IPS-18c (cell line): ENCODE measurements around the gene TERF2IP.

Experiments
- H3K4me3 ChIP-seq: 2 replicates; pipeline ENCODE4 v1.7.0; 2013; ENCODE audit warnings: low read depth, mild to moderate bottlenecking, low read length, moderate library complexity; ENCODE audit not compliant: insufficient read depth
- H3K9me3 ChIP-seq: one replicate; pipeline ENCODE4 v1.6.1; 2013; ENCODE audit warnings: mild to moderate bottlenecking, low read length, moderate library complexity; ENCODE audit not compliant: control insufficient read depth, insufficient read depth

Gene TERF2IP

DNA sequence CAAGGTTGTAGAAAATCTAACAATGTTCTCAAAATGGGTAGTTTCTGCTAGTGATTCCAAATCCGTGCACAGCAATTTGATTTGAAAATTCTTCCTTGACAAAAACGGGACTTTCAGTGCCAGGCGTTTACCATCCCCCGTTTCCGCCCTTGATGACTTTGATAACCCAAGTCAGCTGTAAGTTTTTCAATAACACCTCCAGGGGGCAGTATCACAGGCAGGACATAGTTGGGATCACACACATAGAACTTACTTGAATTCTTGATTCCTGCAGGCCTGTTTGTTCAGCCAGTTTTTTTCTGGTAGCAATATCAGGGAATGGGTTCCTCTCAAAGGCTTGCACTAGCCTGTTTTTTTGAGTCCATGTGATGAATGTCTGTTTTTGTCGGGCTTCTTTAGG, 48.1 kb downstream of the TERF2IP start:
- H3K4me3 ChIP-seq, result no peak overlapping the region
- peaks cover 5% of the 10 kb centered on the region for H3K9me3 ChIP-seq

DNA sequence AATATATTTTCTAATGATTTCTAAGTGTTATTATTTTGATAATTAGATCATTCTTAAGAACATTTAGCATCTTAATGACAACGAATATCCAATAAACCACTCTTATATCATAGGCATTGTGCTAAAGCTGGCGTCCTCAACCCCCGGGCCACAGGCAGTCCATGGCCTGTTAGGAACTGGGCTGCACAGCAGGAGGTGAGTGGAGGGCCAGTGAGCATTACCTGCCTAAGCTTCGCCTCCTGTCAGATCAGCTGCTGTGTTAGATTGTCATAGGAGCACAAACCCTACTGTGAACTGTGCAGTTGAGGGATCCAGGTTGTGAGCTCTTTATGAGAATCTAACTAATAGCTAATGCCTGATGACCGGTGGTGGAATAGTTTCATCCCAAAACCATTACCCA, 50.0 kb downstream of the TERF2IP start:
- Histone ChIP-seq H3K9me3 (peaks cover 2% of the 10 kb centered on the region), H3K4me3 (no peak overlapping the region)

DNA sequence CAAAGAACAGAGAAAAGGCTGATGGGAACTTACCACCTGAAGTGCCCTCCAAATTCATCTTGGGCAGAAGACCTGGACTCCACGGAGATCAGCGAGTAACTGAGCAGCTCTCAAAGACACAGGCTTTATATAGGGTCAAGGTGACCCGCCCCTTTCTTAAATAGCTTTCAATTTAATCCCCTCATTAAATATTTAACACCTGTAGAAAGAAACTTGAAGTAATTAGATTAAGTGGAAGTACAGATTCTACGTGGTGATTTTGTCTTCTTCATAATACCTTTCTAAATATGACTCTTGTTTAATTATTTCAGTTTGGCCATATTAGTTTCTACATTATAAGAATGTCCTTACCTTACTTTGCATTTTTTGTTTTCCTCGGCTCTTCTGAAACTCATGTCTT, 53.8 kb downstream of the TERF2IP start, which contains the start of gene DUXB:
TSS of gene DUXB (minus strand) at position 101 of the 400 bp plus-strand sequence. CDS start at position 58, 43 bp downstream.
- Histone ChIP-seq H3K4me3 (no peak within 1 kb of the TSS), H3K9me3 (peaks cover 2% of the 10 kb centered on the region)

DNA sequence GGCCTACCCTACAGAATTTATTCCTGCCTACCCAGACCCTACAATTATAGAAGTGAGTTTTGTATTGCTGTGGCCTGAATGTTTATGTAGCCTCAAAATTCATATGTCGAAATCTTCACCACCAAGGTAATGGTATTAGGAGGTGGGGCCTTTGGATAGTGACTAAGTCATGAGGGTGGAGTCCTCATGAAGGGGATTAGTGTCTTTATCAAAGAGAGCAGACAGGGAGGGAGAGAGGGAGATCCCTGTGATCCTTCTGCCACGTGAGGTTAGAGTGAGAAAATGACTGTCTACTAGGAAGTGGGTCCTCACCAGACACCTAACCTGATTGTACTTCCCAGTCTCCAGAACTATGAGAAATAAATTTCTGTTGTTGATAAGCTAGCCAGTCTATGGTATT, 54.7 kb downstream of the TERF2IP start:
- Histone ChIP-seq H3K9me3 (no peaks in the 10 kb centered on the region), H3K4me3 (no peak overlapping the region)

DNA sequence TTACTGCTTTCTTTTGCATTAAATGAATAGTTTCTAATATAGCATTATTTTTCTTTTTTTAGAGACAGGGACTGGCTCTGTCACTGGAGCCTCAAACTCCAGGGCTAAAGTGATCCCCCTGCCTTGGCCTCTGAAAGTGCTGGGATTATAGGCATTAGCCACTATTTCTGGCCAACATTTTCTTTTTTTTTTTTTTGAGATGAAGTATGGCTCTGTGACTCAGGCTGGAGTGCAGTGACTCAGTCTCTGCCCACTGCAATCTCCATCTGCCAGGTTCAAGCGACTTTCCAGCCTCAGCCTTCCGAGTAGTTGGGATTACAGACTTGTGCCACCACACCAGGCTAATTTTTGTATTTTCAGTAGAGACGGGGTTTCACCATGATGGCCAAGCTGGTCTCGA, 55.7 kb downstream of the TERF2IP start:
- no peak overlapping the region for H3K4me3 ChIP-seq
- no peaks in the 10 kb centered on the region for H3K9me3 ChIP-seq
